Chondrocyte (in vitro differentiated cells): ENCODE data around the gene ZFYVE9. TPM values are rescaled to one million over a fixed set of nuclear protein-coding genes. Genes with fewer than 3 reads are reported as not detected.

Experiments
- DNase-seq: peaks from one replicate; pipeline ENCODE4 v3.0.0; 2021; ENCODE audit warnings: mixed read lengths, low spot score
- H3K27ac Mint-ChIP-seq: one replicate; pipeline ENCODE4 v1.8.0; 2021; ENCODE audit warnings: mild to moderate bottlenecking, moderate library complexity, mixed read lengths; ENCODE audit not compliant: unreplicated experiment
- H3K27me3 Mint-ChIP-seq: 2 replicates; pipeline ENCODE4 v1.8.0; 2021; ENCODE audit warnings: low read depth, mixed read lengths
- H3K36me3 Mint-ChIP-seq: 2 replicates; pipeline ENCODE4 v1.8.0; 2021; ENCODE audit warnings: low read depth, mixed read lengths
- H3K4me1 Mint-ChIP-seq: 2 replicates; pipeline ENCODE4 v1.8.0; 2021; ENCODE audit warnings: low read depth, mild to moderate bottlenecking, mixed read lengths
- H3K4me3 Mint-ChIP-seq: one replicate; pipeline ENCODE4 v1.8.0; 2021; ENCODE audit warnings: mild to moderate bottlenecking, moderate library complexity, mixed read lengths; ENCODE audit not compliant: unreplicated experiment
- H3K9me3 Mint-ChIP-seq: 2 replicates; pipeline ENCODE4 v1.8.0; 2021; ENCODE audit warnings: low read depth, mixed read lengths
- total RNA-seq: library from RNA; stranded (reverse); gene quantifications from 3 replicates; pipeline ENCODE4 v1.2.1, GENCODE V29; 2021
- TF ChIP-seq, protein P1 (sequence below): fragments of 200-600 bp; sonication (generic); IDR thresholded peaks from 2 replicates; pipeline ENCODE4 v1.5.0; 2021; ENCODE audit warnings: antibody characterized with exemption, mild to moderate bottlenecking, moderate library complexity

The ZFYVE9 gene
- total RNA-seq, 1 donor from 2014 or later, result 20.9 TPM

DNA sequence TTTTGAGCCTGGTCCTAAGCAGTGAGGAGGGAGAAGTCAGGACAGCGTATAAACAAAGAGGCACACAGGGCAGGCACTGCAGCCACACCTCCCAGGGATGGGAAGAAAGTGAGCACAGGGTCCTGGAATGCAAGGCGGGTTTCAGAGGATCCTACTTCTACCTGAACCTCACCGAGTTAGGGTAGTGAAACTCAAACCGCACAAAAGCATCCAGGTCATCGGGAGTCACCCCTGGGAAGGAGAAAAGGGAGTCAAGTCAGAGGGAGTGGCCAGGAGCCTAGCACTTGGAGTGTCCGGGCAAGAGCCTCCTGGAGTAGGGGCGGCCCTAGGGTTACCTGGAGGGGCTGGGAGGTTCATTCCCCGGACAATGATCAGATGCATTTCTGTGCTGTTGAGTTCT lies 213.5 kb downstream of the ZFYVE9 start:
- TF ChIP-seq, protein P1, sequence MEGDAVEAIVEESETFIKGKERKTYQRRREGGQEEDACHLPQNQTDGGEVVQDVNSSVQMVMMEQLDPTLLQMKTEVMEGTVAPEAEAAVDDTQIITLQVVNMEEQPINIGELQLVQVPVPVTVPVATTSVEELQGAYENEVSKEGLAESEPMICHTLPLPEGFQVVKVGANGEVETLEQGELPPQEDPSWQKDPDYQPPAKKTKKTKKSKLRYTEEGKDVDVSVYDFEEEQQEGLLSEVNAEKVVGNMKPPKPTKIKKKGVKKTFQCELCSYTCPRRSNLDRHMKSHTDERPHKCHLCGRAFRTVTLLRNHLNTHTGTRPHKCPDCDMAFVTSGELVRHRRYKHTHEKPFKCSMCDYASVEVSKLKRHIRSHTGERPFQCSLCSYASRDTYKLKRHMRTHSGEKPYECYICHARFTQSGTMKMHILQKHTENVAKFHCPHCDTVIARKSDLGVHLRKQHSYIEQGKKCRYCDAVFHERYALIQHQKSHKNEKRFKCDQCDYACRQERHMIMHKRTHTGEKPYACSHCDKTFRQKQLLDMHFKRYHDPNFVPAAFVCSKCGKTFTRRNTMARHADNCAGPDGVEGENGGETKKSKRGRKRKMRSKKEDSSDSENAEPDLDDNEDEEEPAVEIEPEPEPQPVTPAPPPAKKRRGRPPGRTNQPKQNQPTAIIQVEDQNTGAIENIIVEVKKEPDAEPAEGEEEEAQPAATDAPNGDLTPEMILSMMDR, result no peak
- Mint-ChIP-seq H3K4me1 (peaks cover 3% of the 10 kb centered on the region), H3K4me3 (no peak overlapping the region), H3K9me3 (no peaks in the 10 kb centered on the region), H3K27ac (no peak overlapping the region), H3K27me3 (no peaks in the 10 kb centered on the region), H3K36me3 (peaks cover 53% of the 10 kb centered on the region)
- DNase-seq, result no peak

DNA sequence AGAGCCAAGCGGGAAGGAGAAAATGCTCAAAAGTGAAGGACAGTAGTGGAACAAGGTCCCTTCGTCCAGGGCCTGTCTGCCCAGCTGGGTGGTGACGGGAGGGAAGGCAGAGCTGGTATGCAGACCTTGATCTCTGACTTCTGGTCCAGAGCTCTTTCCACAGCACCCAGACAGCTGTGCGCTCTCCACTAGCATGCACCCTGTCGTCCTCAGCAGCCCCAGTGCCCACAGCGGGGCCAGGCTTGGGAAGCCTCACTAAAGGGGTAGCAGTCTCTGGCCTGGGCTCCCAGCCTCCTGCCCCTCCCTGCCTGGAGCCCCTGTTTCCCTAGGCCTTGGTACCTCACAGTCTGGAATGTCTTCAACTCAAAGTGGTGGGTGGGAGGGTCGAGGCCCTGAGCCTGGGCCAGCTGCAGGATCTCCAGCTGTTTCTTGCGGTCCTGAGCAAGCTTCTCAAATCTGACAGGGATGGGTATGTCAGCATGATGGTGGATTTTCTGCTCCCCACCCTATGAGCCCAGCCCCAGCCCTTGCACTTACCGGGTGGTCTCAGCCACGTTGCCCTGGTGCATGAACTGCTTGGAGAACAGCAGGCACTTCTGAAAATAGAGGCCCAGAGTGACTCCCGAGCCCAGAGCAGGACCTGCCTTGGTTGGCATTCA lies 214.1 kb downstream of the ZFYVE9 start:
- no peak for DNase-seq
- Mint-ChIP-seq H3K27ac (no peak overlapping the region), H3K36me3 (peaks cover 53% of the 10 kb centered on the region), H3K4me3 (no peak overlapping the region), H3K9me3 (no peaks in the 10 kb centered on the region), H3K27me3 (no peaks in the 10 kb centered on the region), H3K4me1 (peaks cover 3% of the 10 kb centered on the region)
- TF ChIP-seq, protein P1, result no peak

DNA sequence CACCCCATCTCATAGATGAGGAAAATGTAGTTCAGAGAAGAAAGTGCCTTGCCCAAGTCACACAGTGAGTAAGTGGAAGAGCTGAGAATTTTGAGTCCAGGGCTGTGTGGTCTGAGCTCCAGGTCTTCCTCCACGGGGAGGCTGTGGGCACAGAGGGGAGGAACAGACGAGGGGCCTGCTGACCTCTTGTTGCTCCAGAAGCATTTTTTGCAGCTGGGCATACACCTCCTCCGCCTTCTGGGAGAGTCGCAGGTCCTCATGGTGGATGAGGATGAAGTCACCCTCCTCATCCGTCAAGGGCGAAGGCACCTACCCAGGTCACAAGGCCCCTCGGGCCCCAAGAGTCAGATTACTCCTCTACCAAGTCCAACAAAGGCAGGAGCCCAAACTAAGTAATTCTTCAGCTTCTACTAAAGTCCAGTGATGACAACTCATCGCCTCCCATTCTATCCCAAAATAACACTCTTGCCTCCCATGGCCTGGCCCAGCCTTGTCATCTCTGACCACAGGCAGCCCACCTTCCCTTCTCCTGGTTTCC lies 215.0 kb downstream of the ZFYVE9 start:
- Mint-ChIP-seq H3K4me1 (peaks cover 3% of the 10 kb centered on the region), H3K4me3 (no peak overlapping the region), H3K36me3 (peaks cover 62% of the 10 kb centered on the region), H3K27ac (no peak overlapping the region), H3K27me3 (no peaks in the 10 kb centered on the region), H3K9me3 (no peaks in the 10 kb centered on the region)
- TF ChIP-seq, protein P1, result no peak
- no peak for DNase-seq

DNA sequence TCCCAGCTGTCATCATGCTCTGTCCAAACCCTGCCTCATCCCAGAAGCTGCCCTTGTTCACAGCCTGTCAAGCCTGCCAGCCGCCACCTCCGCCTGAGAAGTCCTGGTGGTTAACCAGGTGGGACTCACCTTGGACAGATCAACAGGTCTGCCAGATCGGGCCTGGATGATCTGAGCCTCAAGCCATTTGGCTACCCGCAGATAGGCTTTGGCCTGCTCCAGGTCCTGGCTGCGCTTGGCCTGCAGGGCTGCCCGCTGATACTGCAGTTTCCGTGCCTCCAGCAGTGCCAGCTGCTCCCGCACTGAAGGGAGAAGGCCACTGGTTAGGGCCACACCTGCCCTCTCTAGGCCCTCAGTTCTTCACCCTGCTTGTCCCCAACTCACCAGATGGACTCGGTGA lies 215.5 kb downstream of the ZFYVE9 start:
- DNase-seq, result no peak

DNA sequence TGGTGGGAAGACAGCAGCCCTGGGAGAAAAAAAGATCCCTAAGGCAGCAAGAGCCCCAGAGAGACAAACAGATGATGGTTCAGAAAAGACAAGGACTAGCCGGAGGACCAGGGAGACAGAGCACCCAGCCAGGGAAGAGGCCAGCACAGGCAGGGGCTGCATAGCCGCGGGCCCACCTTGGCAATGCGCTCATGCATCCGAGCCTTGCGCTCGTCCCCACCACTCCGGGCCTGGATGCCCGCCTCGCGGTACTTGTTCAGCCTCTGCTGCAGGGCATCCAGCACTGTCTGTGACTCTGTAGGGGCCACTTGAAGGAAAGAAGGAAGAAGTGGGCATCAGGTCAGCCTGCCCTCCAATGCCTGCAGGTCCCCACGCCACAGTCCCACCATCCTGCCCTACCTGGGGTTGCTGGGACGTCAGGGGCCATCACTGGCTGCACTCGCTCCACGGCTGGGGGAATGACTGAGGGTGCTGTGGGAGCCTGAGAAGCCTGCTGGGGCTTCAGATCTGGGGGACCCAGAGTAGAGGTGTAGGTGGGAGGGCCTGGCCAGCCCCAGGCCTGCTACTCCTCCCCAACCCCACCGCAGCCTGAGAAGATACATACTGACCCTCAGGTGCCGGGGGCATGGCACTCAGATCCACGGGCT lies 217.1 kb downstream of the ZFYVE9 start:
- no peak for DNase-seq
- Mint-ChIP-seq H3K4me3 (no peak overlapping the region), H3K27ac (no peak overlapping the region), H3K36me3 (peaks cover 49% of the 10 kb centered on the region), H3K27me3 (no peaks in the 10 kb centered on the region), H3K9me3 (no peaks in the 10 kb centered on the region), H3K4me1 (peaks cover 2% of the 10 kb centered on the region)
- TF ChIP-seq, protein P1, result no peak

More for the DNA sequence above, 215.5 kb downstream of the ZFYVE9 start:
- no peak overlapping the region for H3K27ac Mint-ChIP-seq
- H3K27me3 Mint-ChIP-seq, result no peaks in the 10 kb centered on the region
- peaks cover 3% of the 10 kb centered on the region for H3K4me1 Mint-ChIP-seq
- TF ChIP-seq, protein P1, result no peak
- H3K4me3 Mint-ChIP-seq, result no peak overlapping the region
- H3K36me3 Mint-ChIP-seq, result peaks cover 62% of the 10 kb centered on the region
- H3K9me3 Mint-ChIP-seq, result no peaks in the 10 kb centered on the region
